Lung (tissue), 12 donors: Measurements from ENCODE around the gene RGP1. TPM values are rescaled to one million over a fixed set of nuclear protein-coding genes. Genes with fewer than 3 reads are reported as not detected.

Experiments
- ATAC-seq: fragments of 200-7000 bp; cut with Tn5 transposase; one replicate; pipeline ENCODE4 v1.9.1; 2020; ENCODE audit warnings: moderate number of reproducible peaks; ENCODE audit not compliant: insufficient read depth, low FRiP score
- DNase-seq, 3 donors: peaks; one replicate each; pipeline ENCODE4 v3.0.0-alpha.2; 2013 to 2017
- H3K27ac ChIP-seq, 2 donors: one replicate each; pipeline ENCODE4 v1.5.1; 2013; ENCODE audit warnings: mild to moderate bottlenecking in 2 of 2, moderate library complexity in 2 of 2, control low read depth in 1 of 2, inconsistent platforms in 1 of 2, low read depth in 1 of 2, low read length in 1 of 2
- H3K27me3 ChIP-seq, 3 donors: one replicate each; pipeline ENCODE4 v1.5.1; 2013; ENCODE audit warnings: low read length in 2 of 3; ENCODE audit not compliant: control insufficient read depth in 3 of 3, insufficient read depth in 3 of 3
- H3K36me3 ChIP-seq, 4 donors: one replicate each; pipeline ENCODE4 v1.5.1; 2013; ENCODE audit warnings: low read length in 4 of 4, mild to moderate bottlenecking in 1 of 4, moderate library complexity in 1 of 4; ENCODE audit not compliant: control insufficient read depth in 4 of 4, insufficient read depth in 4 of 4
- H3K4me1 ChIP-seq, 5 donors: one replicate each; pipeline ENCODE4 v1.5.1; 2013; ENCODE audit warnings: low read length in 5 of 5, mild to moderate bottlenecking in 2 of 5, moderate library complexity in 1 of 5; ENCODE audit not compliant: control insufficient read depth in 5 of 5, insufficient read depth in 5 of 5
- H3K4me3 ChIP-seq: one replicate; pipeline ENCODE4 v1.5.1; 2013; ENCODE audit warnings: mild to moderate bottlenecking, control low read depth, moderate library complexity
- H3K9ac ChIP-seq, 2 donors: one replicate each; pipeline ENCODE4 v1.5.1; 2013; ENCODE audit warnings: low read length in 2 of 2, control low read depth in 1 of 2; ENCODE audit not compliant: insufficient read depth in 1 of 2
- H3K9me3 ChIP-seq, 4 donors: one replicate each; pipeline ENCODE4 v1.5.1; 2013; ENCODE audit warnings: low read length in 3 of 4, mild to moderate bottlenecking in 1 of 4, moderate library complexity in 1 of 4; ENCODE audit not compliant: control insufficient read depth in 4 of 4, insufficient read depth in 3 of 4
- CTCF ChIP-seq: IDR thresholded peaks from 2 replicates; pipeline ENCODE4 v1.5.1; 2012; ENCODE audit warnings: mild to moderate bottlenecking; ENCODE audit errors: control extremely low read depth, extremely low read depth
- WGBS, 2 donors: extraction: QIAGEN DNeasy Blood & Tissue Kit; methylation state at CpG; one replicate each; pipeline ENCODE4 v1.1.7; 2013; 5-methylcytosine and 5-hydroxymethylcytosine counted together
- polyA plus RNA-seq, 2 donors: library from polyadenylated mRNA; stranded (reverse); fragments of 200-250 nt; gene quantifications; one replicate each; pipeline ENCODE4 v1.2.1, GENCODE V29; 2013
- total RNA-seq, 2 donors: library from RNA; depleted of rRNA in 1 of 2; stranded (reverse); fragments of >200 nt in 1 of 2; gene quantifications; one replicate each; pipeline ENCODE4 v1.2.1, GENCODE V29; 2014 to 2021
- donor health status: control.
- donor health status: control.
- donor health status: Bipolar disorder and iron deficiency.
- donor health status: healthy.
- donor health status: DM: yes; HTN: yes; CAD: no.

Gene RGP1
- total and polyA plus RNA-seq, 4 donors = 11.7 to 33.2 (median 12.9) TPM

DNA sequence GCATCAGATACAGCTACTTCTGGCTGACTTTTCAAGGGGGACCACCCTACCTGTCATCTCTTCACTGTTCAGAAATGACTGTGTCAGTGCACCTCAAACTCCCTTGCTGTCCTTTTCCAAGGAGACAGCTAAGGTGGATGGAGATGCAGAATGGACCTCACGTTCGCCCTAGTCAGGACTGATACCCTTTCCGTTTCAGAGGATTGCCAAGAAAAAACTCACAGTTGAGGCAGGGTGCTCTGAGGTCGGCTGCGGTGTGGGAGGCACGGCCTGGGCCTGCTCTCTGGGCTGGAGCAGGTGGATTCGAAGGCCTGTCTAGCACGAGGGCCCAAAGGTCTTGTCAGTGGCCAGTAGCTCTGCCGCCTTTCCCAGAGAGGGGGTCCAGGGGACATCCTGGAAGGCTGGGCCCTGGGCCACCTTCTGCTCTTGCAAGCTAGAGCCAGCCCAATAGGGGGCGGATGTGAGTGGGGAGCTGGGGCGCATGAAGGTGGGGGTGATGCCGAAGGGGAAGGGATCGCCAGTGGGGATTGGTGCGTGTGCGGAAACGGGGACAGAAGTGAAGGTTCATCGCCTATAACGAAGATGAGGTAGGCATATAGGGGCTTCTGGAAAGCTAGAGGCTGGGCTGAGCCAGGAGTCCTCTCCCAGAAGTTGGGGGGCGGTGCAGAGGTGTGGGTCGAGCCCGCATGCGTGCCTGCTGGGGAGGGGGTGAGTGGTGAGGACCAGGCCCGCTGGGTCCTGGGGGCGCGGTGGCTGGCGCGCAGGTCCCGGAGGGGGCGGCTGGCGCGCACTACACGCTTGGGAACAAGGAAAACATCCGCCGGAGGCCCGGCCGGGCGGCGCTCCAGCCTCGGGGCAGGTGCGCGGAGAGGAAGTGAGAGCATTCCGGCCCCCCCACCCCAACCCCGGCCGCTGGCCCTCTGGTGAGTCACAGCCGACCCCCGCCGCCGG, 7.5 kb downstream of the RGP1 start:
- H3K27me3 ChIP-seq = no peaks in the 10 kb centered on the region
- H3K9ac ChIP-seq = peak overlapping the region; percentile 66 to 93
- H3K36me3 ChIP-seq = peaks cover 10 to 30% (median 29%) of the 10 kb centered on the region in 4 donors
- ATAC-seq = peak; percentile 82
- TF ChIP-seq CTCF = no peak
- DNase-seq = peak; percentile 59 to 74 (median 71)
- H3K4me1 ChIP-seq = peaks cover 0 to 23% (median 13%) of the 10 kb centered on the region in 5 donors
- no peaks in the 10 kb centered on the region for H3K9me3 ChIP-seq
- H3K4me3 ChIP-seq = peak overlapping the region; percentile 30
- H3K27ac ChIP-seq = peak overlapping the region; percentile 65 to 91
- 8 to 9% methylated on average over 45 to 48 of the region's 48 CpGs for WGBS, 2 donors

DNA sequence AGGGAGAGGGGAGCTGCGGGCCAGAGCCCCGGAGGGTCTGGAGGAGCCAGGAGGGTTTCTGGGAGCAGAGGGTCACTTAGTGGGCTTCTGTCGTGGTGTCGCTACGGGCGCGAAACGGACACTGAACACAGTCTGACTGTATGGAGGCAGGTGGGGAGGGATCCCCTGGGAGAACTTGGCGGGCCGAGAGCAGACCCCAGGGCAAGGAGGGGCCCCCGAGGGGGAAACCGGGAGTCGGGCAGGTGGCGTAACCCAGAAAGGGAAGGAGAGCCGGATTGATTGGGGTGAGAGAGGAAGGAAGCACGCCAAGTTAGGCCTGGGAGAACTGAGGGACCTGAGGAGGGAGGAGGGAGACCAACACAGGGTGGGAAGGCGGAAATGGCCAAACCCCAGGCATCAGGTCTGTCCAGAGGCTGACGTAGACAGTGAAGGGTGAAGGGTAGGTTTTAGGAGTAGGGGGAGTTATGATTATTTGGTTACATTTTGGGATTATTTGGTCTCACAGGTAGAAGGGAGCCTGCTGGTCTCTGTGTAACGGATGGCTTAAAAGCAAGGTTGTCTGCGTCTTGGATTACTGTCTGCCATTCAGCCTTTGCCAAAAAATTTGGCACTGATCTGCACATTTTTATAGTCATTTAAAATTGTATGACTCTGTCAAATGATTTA, 8.3 kb downstream of the RGP1 start:
- ATAC-seq (peak; percentile 68), DNase-seq (peak; percentile 54 to 68 (median 58))
- Histone ChIP-seq H3K9ac (peak overlapping the region; percentile 66 to 93), H3K4me3 (peak overlapping the region; percentile 30), H3K9me3 (no peaks in the 10 kb centered on the region), H3K4me1 (peaks cover 0 to 23% (median 13%) of the 10 kb centered on the region in 5 donors), H3K36me3 (peaks cover 10 to 23% (median 21%) of the 10 kb centered on the region in 4 donors), H3K27ac (peak overlapping the region; percentile 65 to 91), H3K27me3 (no peaks in the 10 kb centered on the region)
- WGBS, 2 donors = 1 to 2% methylated on average over 19 to 20 of the region's 20 CpGs
- no peak for TF ChIP-seq CTCF

DNA sequence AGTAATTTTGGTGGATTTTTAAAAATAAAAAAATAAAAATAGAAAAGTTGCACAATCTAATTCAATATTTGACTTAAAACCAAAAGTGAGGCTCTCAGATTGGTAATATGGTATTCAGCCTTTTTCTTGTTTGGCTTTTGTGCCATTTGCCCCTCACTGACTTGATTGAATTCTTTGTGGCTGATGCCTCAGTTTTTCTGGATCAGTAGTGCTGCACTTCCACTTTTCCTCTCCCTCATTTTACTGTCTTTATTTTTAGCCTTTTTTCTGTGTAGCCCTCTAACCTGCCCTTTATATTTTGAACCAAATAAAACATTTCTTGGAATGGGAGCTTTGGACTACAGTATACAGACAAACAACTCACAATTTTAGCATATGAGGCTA, 8.8 kb downstream of the RGP1 start:
- no peaks in the 10 kb centered on the region for H3K27me3 ChIP-seq
- H3K9me3 ChIP-seq = no peaks in the 10 kb centered on the region
- no peak overlapping the region for H3K4me3 ChIP-seq
- H3K9ac ChIP-seq = peak overlapping the region in 1 of 2 donors; percentile 66
- H3K36me3 ChIP-seq = peaks cover 7 to 18% (median 16%) of the 10 kb centered on the region in 4 donors
- peaks cover 0 to 23% (median 13%) of the 10 kb centered on the region in 5 donors for H3K4me1 ChIP-seq
- no peak for TF ChIP-seq CTCF
- ATAC-seq = no peak
- no peak overlapping the region for H3K27ac ChIP-seq
- DNase-seq = no peak
